ENCODE results near the gene SARDH. TPM values are rescaled to one million over a fixed set of nuclear protein-coding genes. Genes with fewer than 3 reads are reported as not detected.
"Not testable (repeated sequence)": the region's sequence is repeated elsewhere in the genome, so short reads cannot be mapped to it uniquely, and the experiment has no call there.

SARDH gene
- total and polyA plus RNA-seq, 4 donors, result 6.9 to 10.5 (median 8.8) TPM

DNA sequence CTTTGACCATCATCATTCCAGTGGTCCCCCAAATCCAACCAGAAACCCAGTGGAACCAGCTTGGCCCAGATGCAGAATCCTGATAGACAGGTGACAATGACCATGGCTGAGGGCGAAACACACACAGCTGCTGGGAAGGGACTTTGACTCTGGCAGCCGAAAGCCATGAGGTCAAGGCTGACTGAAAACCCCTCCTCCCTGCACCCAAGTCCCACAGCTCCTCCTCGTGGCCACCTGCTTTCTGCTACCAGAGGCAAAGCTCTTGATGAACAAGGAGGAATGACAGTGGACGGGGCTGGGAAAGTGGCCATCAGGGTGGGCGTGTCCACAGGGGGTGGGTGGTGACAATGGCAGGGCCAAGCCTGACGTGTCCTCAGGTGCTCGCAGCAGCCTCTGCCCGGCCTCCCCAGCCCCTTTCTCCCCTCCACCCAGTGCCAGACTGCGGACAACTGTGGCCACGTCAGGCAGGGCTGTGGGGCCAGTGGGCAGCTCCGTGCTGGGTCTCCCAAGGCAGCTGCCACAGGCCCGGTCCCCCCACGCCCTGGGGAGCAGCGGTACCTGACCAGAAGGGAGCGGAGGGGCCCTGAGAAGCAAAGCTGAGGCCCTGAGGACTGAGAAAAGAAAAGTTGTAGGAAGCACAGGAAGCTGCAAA, 30.8 kb upstream of the SARDH start:
- no peak for DNase-seq (ENCODE audit: low read depth in 4 of 6, low spot score in 6 of 6)
- Histone ChIP-seq H3K27me3 (ENCODE audit: control insufficient read depth, insufficient read depth, low read length) (no peaks in the 10 kb centered on the region), H3K4me1 (ENCODE audit: control insufficient read depth, insufficient read depth, low read length) (no peaks in the 10 kb centered on the region), H3K36me3 (ENCODE audit: control insufficient read depth, insufficient read depth, low read length) (peaks cover 62% of the 10 kb centered on the region), H3K4me3 (ENCODE audit: low read depth, low read length) (no peak overlapping the region), H3K9me3 (ENCODE audit: control insufficient read depth, insufficient read depth, low read length) (no peaks in the 10 kb centered on the region), H3K27ac (ENCODE audit: low read depth, low read length) (no peak overlapping the region)
- 85% methylated on average over 15 of the region's 15 CpGs for WGBS (ENCODE audit: insufficient coverage)

DNA sequence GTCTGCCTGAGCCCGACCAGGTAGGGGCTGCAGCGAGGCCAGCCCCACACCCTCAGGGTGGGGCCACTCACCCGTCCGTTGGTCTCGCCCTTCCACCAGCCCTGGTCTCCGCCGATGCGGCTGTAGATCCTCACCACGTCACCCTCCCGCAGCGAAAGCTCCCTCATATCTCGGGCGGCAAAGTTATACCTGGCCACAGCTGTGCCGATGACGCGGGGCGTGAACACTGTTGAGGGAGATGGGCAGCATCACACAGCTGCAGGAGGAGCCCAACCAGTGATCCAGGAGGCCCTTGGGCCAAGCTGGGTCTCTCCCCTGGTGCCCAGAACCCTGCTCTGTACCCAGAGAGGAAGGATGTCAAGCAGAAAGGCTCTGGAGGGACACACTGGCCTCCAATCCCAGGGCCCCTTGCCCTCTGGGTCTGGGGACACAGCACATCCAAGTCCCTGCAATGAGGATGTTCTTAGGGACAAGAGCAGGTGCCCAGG, 30.3 kb upstream of the SARDH start:
- H3K27me3 ChIP-seq (ENCODE audit: control insufficient read depth, insufficient read depth, low read length), result no peaks in the 10 kb centered on the region
- H3K4me3 ChIP-seq (ENCODE audit: low read depth, low read length), result no peak overlapping the region
- WGBS (ENCODE audit: insufficient coverage), result 95% methylated on average over 17 of the region's 17 CpGs
- no peak overlapping the region for H3K27ac ChIP-seq (ENCODE audit: low read depth, low read length)
- no peaks in the 10 kb centered on the region for H3K4me1 ChIP-seq (ENCODE audit: control insufficient read depth, insufficient read depth, low read length)
- DNase-seq (ENCODE audit: low read depth in 4 of 6, low spot score in 6 of 6), result no peak
- H3K9me3 ChIP-seq (ENCODE audit: control insufficient read depth, insufficient read depth, low read length), result no peaks in the 10 kb centered on the region
- H3K36me3 ChIP-seq (ENCODE audit: control insufficient read depth, insufficient read depth, low read length), result peaks cover 66% of the 10 kb centered on the region

DNA sequence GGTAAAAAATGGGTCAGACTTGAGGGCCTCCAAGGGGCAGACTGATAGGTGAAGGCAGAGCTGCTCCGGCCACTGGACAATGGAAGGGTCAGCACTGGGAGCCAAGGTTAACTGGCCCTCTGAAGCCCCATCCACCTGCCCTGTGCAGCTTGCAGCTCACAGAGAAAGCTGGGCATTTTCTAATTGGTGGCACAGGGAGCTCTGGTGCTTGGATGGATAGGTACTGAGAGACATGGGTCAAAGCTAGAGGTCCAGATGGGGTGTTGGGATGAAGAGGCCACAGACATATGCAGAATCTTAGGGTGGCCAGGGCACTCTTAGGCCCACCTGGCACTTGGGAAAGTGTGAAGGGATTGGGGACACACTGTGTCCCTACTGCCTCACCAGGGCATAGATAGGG, 29.5 kb upstream of the SARDH start:
- Histone ChIP-seq H3K36me3 (ENCODE audit: control insufficient read depth, insufficient read depth, low read length) (peaks cover 68% of the 10 kb centered on the region), H3K4me3 (ENCODE audit: low read depth, low read length) (no peak overlapping the region), H3K27me3 (ENCODE audit: control insufficient read depth, insufficient read depth, low read length) (no peaks in the 10 kb centered on the region), H3K27ac (ENCODE audit: low read depth, low read length) (no peak overlapping the region), H3K4me1 (ENCODE audit: control insufficient read depth, insufficient read depth, low read length) (no peaks in the 10 kb centered on the region), H3K9me3 (ENCODE audit: control insufficient read depth, insufficient read depth, low read length) (no peaks in the 10 kb centered on the region)
- 100% methylated on average over 1 of the region's 1 CpG for WGBS (ENCODE audit: insufficient coverage)
- no peak for DNase-seq (ENCODE audit: low read depth in 4 of 6, low spot score in 6 of 6)

DNA sequence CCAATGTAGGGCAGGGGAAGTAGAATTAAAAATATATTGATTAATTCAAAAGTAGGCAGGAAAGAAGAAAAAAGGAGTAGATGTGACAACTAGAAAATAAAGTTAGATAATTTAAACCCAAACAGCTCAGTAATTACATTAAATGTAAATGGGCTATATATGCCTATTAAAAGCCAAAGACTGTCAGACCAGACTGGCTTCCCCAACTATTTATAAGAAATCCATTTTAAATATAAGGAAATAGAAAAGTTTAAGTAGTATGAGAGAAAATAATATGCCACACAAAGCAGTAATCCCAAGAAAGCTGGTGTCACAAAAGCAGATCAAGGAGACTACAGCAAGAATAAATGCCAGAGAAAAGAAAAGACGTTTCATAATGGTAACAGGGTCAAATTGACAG, 28.9 kb upstream of the SARDH start:
- H3K36me3 ChIP-seq (ENCODE audit: control insufficient read depth, insufficient read depth, low read length), result peaks cover 66% of the 10 kb centered on the region
- no CpG with 5 or more reads among the region's 1 CpG for WGBS (ENCODE audit: insufficient coverage)
- DNase-seq (ENCODE audit: low read depth in 4 of 6, low spot score in 6 of 6), result no peak
- H3K27me3 ChIP-seq (ENCODE audit: control insufficient read depth, insufficient read depth, low read length), result no peaks in the 10 kb centered on the region
- H3K27ac ChIP-seq (ENCODE audit: low read depth, low read length), result no peak overlapping the region
- H3K9me3 ChIP-seq (ENCODE audit: control insufficient read depth, insufficient read depth, low read length), result no peaks in the 10 kb centered on the region
- no peak overlapping the region for H3K4me3 ChIP-seq (ENCODE audit: low read depth, low read length)
- no peaks in the 10 kb centered on the region for H3K4me1 ChIP-seq (ENCODE audit: control insufficient read depth, insufficient read depth, low read length)

DNA sequence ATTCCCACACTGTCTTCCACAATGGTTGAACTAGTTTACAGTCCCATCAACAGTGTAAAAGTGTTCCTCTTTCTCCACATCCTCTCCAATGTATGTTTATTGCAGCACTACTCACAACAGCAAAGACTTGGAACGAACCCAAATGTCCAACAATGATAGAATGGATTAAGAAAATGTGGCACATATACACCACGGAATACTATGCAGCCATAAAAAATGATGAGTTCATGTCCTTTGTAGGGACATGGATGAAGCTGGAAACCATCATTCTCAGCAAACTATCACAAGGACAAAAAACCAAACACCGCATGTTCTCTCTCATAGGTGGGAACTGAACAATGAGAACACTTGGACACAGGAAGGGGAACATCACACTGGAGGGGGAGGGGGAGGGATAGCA, 28.1 kb upstream of the SARDH start:
- not testable (repeated sequence) for H3K4me3 ChIP-seq (ENCODE audit: low read depth, low read length); H3K9me3 ChIP-seq (ENCODE audit: control insufficient read depth, insufficient read depth, low read length); H3K27ac ChIP-seq (ENCODE audit: low read depth, low read length); DNase-seq (ENCODE audit: low read depth in 4 of 6, low spot score in 6 of 6); H3K27me3 ChIP-seq (ENCODE audit: control insufficient read depth, insufficient read depth, low read length); H3K4me1 ChIP-seq (ENCODE audit: control insufficient read depth, insufficient read depth, low read length)
- WGBS (ENCODE audit: insufficient coverage), result no CpG with 5 or more reads among the region's 3 CpGs
- H3K36me3 ChIP-seq (ENCODE audit: control insufficient read depth, insufficient read depth, low read length), result peaks cover 66% of the 10 kb centered on the region

DNA sequence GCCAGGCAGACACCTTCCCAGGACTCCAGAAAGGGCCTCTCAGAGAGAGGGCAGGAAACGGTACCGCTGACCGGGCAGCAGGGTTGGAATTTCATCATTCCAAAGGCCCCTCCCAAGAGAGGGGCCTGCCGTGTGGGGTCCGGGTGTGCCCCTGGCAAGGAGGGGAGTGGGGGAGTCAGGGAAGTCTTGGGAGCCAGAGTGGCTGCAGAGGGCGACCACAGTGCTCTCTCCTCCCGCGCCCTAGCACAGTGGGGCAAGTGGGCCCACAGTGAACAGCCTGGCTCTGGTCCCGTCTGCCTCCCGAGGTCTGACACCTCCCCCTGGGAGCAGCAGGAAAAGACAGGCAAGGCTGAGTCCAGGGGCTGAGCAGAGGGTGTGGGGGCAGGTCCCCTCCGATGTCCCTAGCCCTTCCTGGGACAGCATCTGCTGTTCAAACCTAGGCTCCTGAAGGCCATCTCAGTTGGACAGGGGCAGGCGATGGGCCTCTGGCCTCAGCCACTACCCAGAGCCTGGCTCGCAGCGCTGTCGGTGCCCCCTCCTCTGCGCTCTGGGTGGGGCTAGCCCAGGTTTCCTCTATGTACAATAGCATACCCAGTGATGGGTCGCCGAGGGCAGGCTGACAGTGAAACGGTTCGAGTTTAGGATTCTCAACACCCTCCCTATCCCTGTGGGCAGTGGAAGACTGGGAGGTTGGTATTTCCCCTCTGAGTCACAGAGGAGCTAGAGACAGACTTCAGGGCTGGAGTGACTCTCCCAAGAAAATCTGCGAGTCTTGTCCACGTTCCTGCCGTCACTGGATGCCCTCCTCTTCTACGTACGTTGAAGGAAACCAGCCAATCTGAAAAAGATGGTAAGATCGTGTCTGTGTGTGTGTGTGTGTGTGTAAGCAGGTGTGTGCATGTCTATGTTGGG, 25.4 kb upstream of the SARDH start:
- WGBS (ENCODE audit: insufficient coverage), result 87% methylated on average over 23 of the region's 26 CpGs
- H3K27me3 ChIP-seq (ENCODE audit: control insufficient read depth, insufficient read depth, low read length), result no peaks in the 10 kb centered on the region
- peaks cover 52% of the 10 kb centered on the region for H3K36me3 ChIP-seq (ENCODE audit: control insufficient read depth, insufficient read depth, low read length)

DNA sequence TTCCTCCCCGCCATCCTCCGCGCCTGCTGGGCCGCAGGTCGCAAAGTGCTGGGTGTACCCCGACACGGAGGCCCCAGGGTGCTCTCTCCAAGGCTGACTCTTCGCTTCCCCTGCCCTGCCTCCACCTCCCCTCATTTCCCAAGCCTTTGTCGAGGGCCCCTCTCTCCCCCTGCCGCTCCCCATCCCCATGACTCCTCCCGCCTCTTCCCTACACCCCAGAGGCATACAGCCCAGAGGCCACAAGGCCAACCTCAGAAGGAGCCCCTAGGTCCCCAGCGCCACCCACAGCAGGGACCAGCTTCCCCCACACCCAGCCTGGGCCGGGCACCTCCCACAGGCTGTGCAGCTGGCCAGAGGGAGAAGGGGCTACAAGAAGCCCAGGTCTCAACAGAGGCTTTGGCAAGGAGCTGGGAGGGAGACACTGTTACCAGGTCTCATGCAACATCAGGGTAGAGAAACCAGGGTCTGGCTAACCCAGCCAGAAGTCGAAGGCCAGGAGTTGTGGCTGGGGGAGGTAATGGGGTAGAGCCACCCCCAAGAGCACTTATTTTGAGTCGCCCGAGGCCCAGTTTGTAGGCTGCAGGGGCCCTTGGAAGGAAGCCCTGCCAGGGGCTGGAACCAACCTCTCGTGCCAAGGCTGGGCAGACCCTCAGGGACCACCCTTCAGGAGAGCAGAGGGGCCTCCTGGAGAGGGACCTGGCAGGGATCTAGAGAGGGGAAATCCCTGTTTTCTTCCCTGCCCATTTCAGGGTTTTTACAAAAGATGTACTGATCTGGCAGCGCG, 24.5 kb upstream of the SARDH start:
- no peak overlapping the region for H3K27ac ChIP-seq (ENCODE audit: low read depth, low read length)
- peaks cover 5% of the 10 kb centered on the region for H3K4me1 ChIP-seq (ENCODE audit: control insufficient read depth, insufficient read depth, low read length)
- no peaks in the 10 kb centered on the region for H3K9me3 ChIP-seq (ENCODE audit: control insufficient read depth, insufficient read depth, low read length)
- 91% methylated on average over 18 of the region's 19 CpGs for WGBS (ENCODE audit: insufficient coverage)
- no peak for DNase-seq (ENCODE audit: low read depth in 4 of 6, low spot score in 6 of 6)
- peaks cover 43% of the 10 kb centered on the region for H3K36me3 ChIP-seq (ENCODE audit: control insufficient read depth, insufficient read depth, low read length)
- H3K4me3 ChIP-seq (ENCODE audit: low read depth, low read length), result no peak overlapping the region
- H3K27me3 ChIP-seq (ENCODE audit: control insufficient read depth, insufficient read depth, low read length), result no peaks in the 10 kb centered on the region

More for the DNA sequence above, 25.4 kb upstream of the SARDH start:
- Histone ChIP-seq H3K9me3 (ENCODE audit: control insufficient read depth, insufficient read depth, low read length) (no peaks in the 10 kb centered on the region), H3K4me1 (ENCODE audit: control insufficient read depth, insufficient read depth, low read length) (no peaks in the 10 kb centered on the region), H3K4me3 (ENCODE audit: low read depth, low read length) (no peak overlapping the region), H3K27ac (ENCODE audit: low read depth, low read length) (no peak overlapping the region)
- DNase-seq (ENCODE audit: low read depth in 4 of 6, low spot score in 6 of 6), result no peak

DNA sequence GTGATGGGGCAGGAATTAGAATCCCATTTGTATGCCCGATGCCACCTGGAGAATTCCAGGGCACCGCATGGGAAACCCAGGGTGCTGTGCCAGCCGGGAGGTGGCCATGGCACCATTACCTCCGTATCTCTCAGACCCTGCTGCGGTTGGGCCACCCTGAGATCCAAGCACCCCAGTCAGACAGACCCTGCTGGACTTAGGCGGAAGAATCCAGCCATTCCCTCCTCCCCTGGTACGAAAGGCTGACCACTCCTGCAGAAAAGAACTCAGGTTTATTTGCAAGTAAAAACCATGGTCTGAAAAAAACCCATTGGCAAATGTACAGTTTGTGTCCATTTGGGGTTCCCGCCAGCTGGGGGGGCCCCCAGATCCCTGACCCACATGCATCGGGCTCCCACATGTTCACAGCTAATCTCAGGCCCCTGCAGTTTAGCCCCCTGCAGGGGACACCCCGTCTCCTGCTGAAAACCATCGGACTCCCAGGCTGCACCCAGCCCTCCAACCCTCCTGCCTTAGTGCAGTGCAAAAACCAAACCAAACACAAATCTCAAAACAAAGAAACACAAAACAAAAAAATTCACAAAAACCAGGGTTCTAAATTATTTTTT, 23.6 kb upstream of the SARDH start:
- Histone ChIP-seq H3K4me1 (ENCODE audit: control insufficient read depth, insufficient read depth, low read length) (peaks cover 9% of the 10 kb centered on the region), H3K36me3 (ENCODE audit: control insufficient read depth, insufficient read depth, low read length) (peaks cover 40% of the 10 kb centered on the region), H3K4me3 (ENCODE audit: low read depth, low read length) (no peak overlapping the region), H3K27me3 (ENCODE audit: control insufficient read depth, insufficient read depth, low read length) (no peaks in the 10 kb centered on the region), H3K9me3 (ENCODE audit: control insufficient read depth, insufficient read depth, low read length) (no peaks in the 10 kb centered on the region), H3K27ac (ENCODE audit: low read depth, low read length) (no peak overlapping the region)
- 89% methylated on average over 11 of the region's 11 CpGs for WGBS (ENCODE audit: insufficient coverage)
- DNase-seq (ENCODE audit: low read depth in 4 of 6, low spot score in 6 of 6), result no peak

DNA sequence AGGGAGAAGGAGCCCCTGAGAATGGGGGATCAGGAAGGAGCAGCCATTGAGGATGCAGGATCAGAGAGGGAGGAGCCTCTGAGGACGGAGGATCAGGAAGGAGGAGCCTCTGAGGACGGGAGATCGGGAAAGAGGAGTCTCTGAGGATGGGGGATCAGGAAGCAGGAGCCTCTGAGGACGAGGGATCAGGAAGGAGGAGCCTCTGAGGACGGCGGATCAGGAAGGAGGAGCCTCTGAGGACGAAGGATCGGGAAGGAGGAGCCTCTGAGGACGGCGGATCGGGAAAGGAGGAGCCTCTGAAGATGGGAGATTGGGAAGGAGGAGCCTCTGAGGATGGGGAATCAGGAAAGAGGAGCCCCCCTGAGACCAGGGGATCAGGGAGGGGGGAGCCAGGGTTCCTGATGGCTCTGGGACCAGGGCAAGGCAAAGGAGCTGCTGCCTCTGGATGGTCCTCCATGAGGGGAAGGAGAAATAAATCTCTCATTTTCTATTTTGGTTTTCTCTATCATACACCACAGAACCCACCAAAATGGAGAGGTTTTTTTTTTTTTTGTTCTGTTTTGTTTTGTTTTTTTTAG, 22.6 kb upstream of the SARDH start:
- no peak overlapping the region for H3K4me3 ChIP-seq (ENCODE audit: low read depth, low read length)
- no peak overlapping the region for H3K27ac ChIP-seq (ENCODE audit: low read depth, low read length)
- peaks cover 40% of the 10 kb centered on the region for H3K36me3 ChIP-seq (ENCODE audit: control insufficient read depth, insufficient read depth, low read length)
- WGBS (ENCODE audit: insufficient coverage), result no CpG with 5 or more reads among the region's 11 CpGs
- peaks cover 9% of the 10 kb centered on the region for H3K4me1 ChIP-seq (ENCODE audit: control insufficient read depth, insufficient read depth, low read length)
- no peaks in the 10 kb centered on the region for H3K9me3 ChIP-seq (ENCODE audit: control insufficient read depth, insufficient read depth, low read length)
- no peak for DNase-seq (ENCODE audit: low read depth in 4 of 6, low spot score in 6 of 6)
- H3K27me3 ChIP-seq (ENCODE audit: control insufficient read depth, insufficient read depth, low read length), result no peaks in the 10 kb centered on the region
